GM21619 (cell line): ENCODE results near the gene ST3GAL5.

Source experiments
- ATAC-seq: cut with Tn5 transposase; IDR thresholded peaks from one replicate; pipeline ENCODE4 v1.9.1; 2021; ENCODE audit not compliant: unreplicated experiment

The ST3GAL5 gene

DNA sequence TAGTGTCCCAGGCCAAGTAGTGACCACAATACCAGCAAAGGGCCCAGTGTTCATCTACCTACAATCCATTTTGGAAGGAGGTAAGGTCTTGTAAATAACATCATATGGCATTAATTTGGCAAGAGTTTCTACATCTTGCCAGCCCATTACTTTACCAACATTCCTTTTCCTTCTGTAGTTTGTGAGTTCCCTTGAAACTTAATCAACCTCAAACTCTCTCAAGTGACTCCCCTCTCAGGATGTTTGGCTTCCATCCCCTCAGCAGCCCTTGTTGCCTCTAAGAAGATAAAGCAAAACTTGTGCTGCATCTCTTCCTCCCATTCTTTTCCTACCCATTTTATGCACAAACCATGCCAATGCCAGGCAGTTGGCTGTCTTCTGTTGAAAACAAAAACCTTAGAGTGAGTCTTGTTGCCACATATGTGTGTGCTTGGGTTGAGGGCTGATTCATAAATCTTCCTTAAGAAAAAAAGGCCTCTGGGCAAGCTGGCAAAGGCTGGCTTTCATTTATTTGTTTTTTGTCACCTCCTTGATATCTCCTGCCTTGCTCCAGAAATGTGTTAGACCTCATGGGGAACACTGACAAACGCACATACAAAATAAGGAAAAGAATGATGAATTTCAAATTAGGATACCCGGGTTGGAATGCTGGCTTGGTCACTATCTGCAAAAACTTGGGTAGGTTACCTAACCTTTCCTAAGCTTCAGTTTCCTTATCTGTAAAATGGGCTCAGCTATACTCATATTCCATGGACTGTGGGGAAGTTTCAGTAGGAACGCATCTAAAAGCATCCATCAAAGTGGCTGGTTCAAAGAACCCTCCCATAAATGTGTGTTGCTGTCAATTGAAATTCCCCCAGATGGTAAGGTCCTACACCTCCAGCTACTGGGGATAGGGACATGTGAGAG, 29.4 kb upstream of the ST3GAL5 start:
- ATAC-seq: no peak

DNA sequence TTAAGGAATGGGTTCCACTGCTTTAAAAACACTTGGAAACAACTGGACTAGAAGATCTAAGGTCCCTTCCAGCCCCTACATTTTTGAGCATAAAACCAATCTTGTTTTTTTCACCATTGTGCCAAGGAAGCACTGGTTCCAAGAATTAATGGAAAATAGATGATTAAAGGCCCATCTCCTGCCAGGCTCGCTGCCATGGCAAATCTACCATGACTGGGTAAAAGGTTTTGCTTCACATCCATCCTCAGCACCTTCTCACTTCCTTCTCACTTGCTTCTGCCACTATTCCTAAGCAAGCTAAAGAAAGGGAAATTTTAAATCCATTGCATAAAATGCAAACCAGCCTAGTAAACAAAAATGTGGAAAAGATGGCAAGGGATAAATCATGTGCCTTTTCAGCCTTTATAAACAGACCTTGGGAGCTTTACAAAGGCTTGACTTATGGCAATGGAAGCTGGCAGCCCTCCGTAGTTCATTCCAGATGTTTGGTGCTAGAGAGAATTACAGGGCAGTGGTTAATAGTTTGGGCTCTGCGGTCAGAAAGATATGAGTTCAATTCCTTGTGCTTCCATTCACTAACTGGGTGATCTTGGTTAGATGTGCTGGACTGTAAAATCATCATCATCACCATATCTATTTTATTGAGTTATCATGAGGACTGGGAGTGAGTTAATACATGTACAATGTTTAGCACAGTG, 27.0 kb upstream of the ST3GAL5 start:
- ATAC-seq: no peak

DNA sequence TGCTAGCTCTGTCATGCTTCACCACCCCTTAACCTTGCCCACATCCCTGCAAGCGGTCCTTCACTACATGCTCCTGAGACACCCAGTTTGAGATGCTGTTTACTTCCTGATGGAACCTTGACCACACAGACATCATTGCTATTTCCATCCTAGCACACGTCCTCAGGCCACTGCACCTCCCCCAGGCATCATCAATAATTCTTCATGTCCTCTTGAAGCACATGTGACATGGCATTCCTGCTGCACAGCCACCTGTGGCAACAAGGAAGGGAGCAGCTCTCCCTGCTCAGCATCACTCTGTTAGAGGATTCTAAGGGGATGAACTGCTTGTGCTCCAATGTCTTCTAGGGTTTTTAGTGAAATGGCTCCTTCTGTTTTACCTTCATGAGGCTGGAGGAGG, 26.1 kb upstream of the ST3GAL5 start:
- ATAC-seq: no peak

DNA sequence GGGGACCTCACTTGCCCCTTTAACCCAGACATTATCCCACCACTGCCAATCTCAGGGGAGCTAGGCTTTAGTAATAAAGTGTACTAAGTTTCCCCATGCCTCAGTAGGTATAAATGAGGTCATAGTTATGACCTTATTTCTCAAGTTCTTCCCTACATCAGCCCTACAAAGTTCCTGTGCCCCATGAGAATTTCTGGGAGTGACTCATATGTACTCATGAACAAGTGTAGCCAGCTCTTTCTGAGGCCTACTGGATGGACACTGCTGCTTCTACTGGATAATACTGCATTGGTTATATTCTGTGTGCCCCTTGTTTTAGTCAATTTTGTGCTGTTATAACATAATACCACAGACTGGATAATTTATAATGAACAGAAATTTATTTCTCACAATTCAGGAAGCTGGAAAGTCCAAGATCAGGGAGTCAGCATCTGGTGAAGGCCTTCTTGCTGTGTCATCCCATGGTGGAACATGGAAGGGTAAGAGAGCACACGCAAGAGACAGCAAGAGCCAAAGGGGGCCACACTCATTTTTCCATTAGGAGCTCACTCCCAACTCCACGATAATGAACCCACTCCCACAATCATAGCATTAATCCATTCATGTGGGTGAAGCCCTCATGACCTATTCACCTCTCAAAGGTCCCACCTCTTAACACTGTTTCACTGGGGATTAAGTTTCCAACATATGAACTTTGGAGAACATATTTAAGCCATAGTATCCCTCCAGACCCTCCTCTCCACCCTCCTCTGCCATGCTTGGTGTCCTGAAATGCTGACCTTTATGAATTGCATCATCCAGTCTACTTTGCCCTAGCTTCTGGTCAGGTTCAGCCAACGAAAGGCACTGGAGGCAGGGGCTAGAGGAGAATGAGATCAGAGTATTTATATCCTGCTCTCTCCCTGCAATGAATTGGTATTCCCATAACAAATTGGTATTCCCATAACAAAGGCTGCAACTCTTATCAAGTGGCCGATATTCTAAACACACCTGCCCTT, 25.4 kb upstream of the ST3GAL5 start:
- no peak for ATAC-seq

DNA sequence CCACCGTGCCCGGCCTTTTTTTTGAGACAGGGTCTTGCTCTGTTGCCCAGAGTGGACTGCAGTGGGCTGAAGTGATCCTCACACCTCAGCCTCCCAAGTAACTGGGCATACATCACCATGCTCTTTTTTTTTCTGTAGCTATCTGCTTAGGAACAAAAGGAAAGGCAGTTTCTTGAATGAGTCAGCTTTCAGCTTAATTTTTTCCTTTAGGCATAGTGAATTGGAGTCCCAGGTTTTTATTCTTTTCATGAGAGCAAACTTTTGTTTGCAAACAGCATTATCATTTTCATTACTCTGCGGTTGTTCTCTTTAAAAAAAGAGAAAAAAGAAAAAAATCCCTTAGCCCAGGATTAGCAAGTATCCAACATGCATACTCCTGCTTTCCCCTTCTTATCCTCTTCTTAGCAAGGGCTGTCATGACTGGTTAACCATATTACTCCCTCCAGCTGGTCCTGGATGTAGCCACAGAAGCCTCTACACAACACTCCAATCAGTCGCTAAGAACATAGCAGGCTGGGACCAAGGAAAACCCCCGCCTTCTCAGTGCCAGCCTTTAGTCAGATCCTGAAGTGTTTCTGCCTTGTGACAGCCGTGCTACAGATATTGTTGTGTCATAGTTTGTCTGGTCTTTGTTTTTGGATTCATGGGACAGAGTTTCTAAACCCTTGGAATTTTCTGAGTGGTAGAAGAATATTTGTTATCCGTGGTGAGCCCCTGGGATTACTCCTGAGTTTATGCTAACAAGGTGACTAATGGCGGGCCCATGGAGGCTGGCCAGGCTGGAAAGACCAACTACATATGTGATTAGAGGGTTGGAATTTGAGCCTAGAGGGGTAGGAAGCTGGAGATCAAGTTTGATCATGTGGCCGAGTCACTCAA, 23.3 kb upstream of the ST3GAL5 start:
- no peak for ATAC-seq

DNA sequence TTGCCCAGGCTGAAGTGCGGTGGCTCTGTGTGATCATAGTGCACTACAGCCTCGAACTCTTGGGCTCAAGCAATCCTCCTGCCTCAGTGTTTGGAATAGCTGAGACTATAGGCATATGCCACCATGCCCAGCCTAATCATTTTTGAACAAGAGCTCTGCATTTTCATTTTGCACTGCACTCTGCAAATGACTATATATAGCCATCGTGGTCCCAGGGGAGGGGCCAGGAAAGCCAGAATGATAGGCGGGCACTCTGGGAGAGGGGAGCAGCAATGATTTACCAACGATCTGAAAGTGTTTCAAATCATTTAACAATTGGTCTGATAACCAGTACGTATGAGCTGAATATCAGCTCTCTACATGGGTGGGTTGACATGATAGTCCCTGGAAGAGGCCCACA, 22.3 kb upstream of the ST3GAL5 start:
- no peak for ATAC-seq

DNA sequence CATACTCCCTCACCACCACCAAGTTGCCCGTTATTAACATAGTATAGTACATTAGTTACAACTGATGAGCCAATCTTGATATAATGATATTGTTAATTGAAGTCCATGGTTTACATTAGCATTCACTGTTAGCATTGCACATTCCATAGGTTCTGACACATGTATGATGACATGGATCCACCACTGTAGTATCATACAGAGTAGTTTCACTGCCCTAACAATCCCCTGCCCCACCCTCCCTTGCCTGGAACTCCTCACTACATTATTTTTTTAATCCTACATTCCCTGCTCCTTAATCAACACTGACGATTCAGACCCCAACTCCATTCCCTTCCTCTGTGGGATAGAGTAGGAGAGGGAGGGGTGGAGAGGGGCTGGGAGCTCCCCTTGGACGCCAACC, 20.2 kb upstream of the ST3GAL5 start:
- ATAC-seq: no peak

DNA sequence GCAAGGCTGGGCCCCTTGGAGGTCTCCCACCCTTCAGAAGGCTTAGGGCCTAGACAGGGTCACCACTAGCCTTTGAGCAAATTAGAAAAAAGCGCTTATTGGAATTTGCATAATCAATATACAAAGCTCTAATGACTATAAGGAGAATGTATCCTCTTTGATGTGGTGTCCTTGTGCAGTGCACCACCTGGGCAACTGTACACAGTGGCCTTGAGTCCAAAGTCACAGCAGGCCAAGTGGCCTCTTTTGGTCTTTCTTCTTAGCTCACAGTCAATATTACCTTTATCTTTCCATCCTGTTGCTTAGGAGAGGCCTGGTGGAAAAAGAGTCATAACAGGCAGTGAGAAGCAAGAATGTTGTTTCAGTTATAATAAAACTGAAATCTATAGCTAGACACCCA, 19.7 kb upstream of the ST3GAL5 start:
- ATAC-seq: no peak

DNA sequence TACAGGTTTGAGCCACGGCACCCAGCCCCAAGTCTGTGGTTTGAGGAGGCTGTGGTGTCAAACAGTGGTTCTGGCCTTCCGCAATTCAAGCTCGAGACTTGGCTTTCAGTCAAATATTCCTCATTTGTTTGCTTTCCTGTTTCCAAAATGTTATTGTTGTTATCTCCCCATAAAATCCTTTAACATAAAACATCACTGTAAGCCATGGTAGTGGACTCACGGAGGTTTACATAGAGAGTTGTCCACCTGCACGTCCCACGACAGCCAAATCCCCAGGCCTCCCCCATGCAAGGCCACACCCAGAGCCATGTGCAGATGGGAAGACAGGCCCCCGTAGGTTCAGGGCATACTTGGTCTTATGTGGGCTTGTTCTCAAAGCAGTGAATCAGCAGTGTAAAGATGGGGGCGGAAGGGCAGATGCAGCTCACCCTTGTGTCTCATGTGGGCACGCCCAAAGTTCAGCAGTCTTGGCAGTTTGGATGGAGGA, 18.9 kb upstream of the ST3GAL5 start:
- no peak for ATAC-seq

DNA sequence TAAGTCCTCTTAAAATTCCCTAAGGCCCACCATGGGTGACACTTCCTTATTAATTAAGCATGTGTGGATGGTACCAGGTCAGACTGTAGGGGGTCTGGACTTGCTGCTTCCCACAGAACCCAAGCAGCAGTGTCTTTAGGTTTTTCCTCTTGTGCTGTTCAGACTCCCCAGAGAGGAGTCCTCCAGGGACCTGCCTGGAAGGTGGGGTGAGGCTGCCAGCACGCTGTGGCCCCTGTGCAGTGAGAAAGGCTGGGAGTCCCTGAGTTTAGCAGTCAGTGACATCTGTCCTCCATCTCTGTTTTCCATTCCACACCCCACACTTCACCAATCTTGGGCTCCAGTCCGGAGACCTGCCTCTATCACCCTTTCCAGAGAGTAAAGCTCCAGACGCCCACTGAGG, 18.0 kb upstream of the ST3GAL5 start:
- ATAC-seq: no peak

DNA sequence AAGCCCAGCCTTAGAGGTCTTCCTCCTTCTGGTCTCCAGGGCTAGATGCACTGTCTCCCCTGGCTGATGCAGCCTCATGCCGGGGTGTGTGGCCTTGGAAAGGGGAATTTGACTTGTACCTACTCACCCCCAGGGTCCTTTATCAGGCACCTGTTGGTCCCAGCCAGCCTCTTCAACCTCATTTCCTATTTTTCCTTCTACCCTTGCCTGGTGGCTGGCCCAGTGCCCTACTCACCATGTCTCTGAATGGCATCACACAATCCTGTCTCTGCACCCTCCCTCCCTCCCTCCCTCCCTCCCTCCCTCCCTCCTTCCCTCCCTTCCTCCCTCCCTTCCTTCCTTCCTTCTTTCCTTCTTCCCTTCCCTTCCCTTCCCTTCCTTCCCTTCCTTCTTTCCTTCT, 17.1 kb upstream of the ST3GAL5 start:
- no peak for ATAC-seq

DNA sequence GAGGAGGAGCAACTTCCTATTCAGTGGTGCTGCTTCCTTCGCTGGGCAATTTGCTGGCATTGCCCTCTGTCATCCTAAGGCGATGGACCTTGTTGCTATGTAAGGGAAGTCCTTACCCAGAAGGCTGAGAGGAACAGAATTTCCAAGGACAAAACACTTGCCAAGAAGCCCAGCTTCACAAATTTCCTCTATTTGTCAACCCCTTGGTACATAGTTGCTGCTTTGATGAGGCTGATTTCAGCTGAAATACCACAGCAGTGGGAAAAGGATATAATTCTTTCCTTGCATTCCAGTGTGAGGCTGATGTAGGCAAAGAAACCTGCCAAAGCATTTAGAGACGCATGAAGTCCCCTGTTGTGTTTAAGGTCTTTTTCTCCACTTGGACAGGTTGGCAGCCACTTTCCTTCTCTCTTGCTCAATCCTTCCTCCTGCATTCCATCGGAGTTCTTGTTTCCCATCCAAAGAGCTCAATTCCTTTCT, 16.4 kb upstream of the ST3GAL5 start:
- ATAC-seq: no peak

DNA sequence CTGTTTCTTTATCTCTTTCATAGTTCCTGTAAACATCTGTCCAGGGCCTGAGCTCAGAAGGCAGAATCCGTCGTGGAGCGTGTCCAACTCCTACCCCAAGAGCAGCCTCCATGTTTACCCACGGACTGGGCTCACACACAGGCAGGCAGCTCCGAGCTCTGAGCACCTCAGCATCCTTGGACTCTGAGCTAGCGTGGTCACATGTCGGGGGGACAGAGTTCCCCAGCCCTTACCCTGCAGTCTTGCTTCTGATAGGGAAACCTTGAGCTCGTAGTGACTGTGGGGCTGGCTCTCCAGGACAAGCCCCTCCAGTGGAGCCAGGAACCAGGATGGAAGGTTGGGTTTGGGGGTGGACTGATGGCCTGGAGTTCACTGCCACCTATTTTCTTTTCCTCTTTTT, 15.1 kb upstream of the ST3GAL5 start:
- no peak for ATAC-seq

DNA sequence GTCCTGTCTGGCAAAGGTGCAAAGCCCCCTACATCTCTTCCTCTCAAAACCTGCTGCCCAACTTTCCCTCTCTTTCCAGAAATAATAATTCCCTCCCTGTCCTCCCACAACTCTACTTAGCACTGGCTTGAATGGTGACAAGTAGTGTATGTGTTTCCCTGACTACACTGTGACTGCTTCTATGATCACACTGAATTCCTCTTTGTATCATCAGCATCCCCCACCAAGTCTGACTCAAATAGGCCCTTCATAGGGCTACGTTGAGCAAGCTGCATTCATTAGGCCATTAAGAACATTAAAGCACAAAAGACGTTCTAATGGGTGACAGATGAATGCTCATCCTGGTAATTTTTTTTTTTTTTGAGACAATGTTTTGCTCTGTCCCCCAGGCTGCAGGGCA, 13.7 kb upstream of the ST3GAL5 start:
- no peak for ATAC-seq

DNA sequence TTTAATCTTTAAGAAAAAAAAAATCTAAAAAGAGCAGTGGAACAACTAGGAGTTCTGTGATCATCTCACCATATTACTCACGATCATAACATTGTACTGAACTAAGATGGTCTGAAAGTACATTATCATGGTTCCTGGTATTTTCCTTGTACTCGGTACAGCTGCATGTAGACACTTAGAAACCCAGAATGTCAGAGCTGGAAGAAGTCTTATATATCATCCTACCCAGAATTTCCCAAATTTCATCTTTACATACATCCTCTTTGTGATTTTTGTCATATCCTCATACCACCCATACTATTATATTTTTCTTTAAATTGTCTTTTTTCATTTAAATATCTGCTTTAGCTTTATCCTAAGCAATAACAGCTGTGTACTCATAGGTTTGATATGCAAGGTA, 12.4 kb upstream of the ST3GAL5 start:
- no peak for ATAC-seq

DNA sequence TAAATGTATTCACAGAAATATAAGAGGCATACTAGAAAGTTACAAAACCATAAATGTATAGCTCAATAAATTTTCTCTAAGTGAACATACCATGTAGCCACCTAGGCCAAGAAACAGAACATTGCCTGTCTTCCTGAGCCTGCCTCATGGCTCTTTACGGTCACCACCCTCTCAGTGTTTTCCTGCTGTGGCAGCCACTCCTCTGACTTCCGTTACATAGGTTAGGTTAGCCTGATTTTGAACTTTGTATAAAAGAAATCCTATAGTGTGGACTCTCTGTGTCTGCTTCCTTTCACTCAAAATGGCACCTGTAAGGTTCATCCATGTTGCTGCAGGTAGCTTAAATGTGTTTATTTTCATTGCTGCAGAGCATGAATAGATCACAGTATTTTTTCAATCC, 11.6 kb upstream of the ST3GAL5 start:
- ATAC-seq: no peak

DNA sequence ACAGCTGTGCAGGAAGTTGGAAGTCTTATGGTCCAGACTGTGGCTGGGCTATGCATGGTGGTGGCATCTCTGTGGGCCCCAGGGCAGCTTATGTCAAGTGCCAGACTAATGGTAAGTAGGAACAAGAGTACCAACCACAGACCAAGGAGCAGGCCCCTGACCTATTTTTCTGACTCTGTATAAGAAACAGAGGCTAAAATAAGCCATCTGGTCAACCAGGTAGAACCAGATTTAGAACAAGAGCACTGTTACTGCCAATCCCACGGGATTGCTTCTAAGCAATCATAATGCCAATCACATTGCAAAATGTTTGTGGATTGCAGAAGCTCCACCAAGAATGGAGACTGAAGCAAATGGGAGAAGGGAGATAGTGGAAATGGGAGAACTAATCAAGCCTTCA, 11.1 kb upstream of the ST3GAL5 start:
- ATAC-seq: no peak

DNA sequence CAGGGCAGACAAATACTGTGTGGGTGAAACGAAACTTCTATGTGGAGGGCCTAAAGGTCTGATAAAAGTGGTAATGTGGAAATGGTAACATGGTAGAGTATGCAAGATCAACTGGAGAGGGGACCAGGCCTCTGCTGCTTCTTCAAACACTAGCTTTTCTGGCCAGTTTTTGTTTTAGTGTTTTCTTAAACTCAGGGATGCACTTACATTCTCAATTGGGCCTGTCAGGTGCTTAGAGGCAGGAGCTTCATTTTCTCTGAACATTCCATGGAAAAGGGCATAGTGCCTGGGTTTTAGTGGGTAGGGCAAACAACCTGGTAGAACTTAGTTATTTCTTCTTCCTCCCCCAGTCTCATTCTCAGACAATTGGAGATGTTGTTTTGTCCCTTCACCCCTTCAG, 10.5 kb upstream of the ST3GAL5 start:
- ATAC-seq: no peak

DNA sequence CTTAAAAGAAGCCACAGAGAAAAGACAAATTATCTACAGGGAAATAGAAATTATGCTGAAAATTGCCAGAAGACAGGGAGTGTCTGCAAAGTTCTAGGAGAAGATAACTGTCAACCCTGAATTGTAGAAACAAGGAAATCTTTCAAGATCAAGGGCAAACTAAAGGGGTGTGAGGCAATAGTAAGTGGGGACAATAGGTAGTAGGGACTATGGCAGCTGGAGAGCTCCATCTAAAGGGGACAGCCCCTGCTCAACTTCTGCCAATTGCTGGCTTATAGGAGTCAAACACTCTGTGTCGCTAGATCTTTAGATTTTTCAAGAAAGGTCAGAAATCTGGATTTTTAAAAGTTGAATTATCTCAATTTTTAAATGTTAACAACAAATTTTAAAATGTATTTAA, 10.1 kb upstream of the ST3GAL5 start:
- ATAC-seq: no peak
